GM23338 (cell line): Measurements from ENCODE around the gene CACNB3.

Experiments
- CREB1 ChIP-seq: fragments of 250-450 bp; sonication (Bioruptor Pico); IDR thresholded peaks from 2 replicates; pipeline ENCODE4 v1.5.0; 2020; ENCODE audit warnings: low read depth, mild to moderate bottlenecking, moderate library complexity
- CTCF ChIP-seq, 2 experiments: fragments of 200-600 bp in 1 of 2; sonication (generic) in 1 of 2; conservative IDR thresholded peaks; 2 replicates each; pipeline versions ENCODE4 v1.5.1 to v1.6.1; 2016 to 2017; ENCODE audit warnings: antibody characterized with exemption in 2 of 2, low read depth in 2 of 2, mild to moderate bottlenecking in 2 of 2, moderate library complexity in 1 of 2
- EZH2phosphoT487 ChIP-seq: fragments of 200-600 bp; sonication (generic); IDR thresholded peaks from one replicate; pipeline ENCODE4 v1.8.1; 2018; ENCODE audit warnings: antibody characterized with exemption; ENCODE audit not compliant: unreplicated experiment
- JUNB ChIP-seq: IDR thresholded peaks from one replicate; pipeline ENCODE4 v1.6.1; 2016; ENCODE audit warnings: antibody characterized with exemption; ENCODE audit not compliant: unreplicated experiment
- POLR2AphosphoS5 ChIP-seq: IDR thresholded peaks from 2 replicates; pipeline ENCODE4 v1.6.1; 2016; ENCODE audit warnings: antibody characterized with exemption, low read depth

- TF ChIP-seq POLR2AphosphoS5: no peak
- no peak for TF ChIP-seq EZH2phosphoT487
- peak; percentile 69 to 86 for TF ChIP-seq CTCF (conservative IDR thresholded peaks at IDR 0.05; ENCODE audit: low read depth in 2 of 2)
- 0 out of 2 replicates have a peak, but pooled peaks have one; percentile 5 for TF ChIP-seq CREB1 (CRISPR knock-in tag)
- TF ChIP-seq JUNB: no peak
Measured at GRCh38 chr12:48814262-48815125, 3.8 kb upstream of the CACNB3 start.
